ENCODE results near the gene CARM1.
A peak's percentile ranks its signal among the peaks of the same experiment; 100 is the strongest.
"Not testable (repeated sequence)": the region's sequence is repeated elsewhere in the genome, so short reads cannot be mapped to it uniquely, and the experiment has no call there.

CARM1 gene

DNA sequence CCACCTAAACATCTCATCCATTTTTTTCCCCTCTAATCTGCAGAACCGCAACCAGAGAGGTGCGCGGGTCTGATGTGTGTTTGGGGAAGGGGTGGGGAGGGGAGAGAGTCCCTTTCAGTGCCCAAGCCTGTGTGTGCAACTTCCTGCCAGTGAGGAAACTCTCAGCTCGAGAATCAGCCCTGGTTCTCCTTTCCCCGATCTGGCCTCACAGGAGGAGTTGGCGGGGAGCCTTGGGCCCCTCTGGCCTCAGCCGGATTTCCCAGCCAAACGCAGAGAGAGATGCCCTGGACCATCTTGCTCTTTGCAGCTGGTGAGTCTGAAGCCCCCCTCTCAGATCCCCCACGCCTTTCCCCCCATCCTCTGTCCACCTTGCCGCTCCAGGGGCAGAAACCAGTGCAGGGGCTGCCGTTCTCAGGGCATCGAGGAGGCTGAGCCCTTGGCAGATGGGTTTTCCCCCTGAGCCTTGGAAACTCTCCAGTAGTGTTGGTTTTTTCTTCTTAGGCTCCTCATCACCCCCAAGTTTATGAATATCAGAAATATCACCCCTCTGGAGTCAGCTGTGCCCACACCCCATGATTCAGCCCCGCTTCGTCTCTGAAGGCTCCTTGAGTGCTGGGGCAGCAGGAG lies 23.0 kb upstream of the CARM1 start, which contains the start of gene C19orf38:
Gene C19orf38, plus strand, starts transcription at position 186 of the 627 bp plus-strand sequence. Its CDS starts 94 bp downstream, at position 280.
- DNase-seq, result no peak

DNA sequence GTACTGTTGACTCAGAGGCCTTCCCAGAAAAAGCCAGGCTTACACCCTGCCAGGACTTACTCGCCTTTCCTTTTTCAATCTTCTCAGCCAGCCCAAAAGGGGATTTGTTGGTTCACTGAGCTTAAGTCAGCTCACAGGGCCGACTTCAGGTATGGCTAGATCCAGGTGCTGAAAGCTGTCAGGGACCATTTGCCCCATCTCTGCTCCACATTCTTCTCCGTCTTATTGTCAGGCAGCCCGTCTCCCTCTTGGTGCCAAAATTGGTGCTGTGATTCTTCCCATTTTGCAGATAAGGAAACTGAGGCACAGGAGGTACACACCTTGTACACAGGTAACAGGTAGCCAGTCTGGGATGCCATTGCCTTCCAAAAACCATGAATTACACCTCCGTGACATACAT lies 20.7 kb upstream of the CARM1 start:
- no peak for DNase-seq

DNA sequence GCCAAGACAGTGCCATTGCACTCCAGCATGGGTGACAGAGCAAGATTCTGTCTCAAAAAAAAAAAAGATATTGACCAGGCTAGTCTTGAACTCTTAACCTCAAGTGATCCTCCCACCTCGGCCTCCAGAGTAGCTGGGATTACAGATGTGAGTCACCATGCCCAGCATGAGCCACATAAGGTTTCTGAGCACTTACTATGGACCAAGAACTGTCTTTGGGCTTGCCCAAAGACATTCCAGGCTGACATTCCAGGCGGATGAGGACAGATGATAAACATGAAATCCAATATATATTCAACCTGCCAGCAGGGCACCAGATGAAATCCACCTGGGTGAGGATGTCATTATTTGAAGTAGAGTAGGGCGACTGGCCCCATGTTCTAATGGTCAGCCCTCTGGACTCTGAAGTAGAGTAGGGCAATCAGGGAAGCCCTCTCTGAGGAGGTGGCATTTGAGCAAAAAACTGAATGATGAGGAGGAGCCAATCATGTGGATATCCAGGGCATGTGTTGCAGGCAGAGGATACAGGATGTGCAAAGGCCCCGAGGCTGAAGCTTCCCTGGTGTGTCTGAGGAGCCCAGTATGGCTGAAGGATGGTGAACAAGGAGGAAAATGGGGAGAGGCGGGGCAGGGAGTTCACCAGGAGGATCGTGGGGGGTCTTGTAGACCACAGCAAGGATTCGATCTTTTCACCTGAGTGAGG lies 19.1 kb upstream of the CARM1 start:
- no peak for DNase-seq

DNA sequence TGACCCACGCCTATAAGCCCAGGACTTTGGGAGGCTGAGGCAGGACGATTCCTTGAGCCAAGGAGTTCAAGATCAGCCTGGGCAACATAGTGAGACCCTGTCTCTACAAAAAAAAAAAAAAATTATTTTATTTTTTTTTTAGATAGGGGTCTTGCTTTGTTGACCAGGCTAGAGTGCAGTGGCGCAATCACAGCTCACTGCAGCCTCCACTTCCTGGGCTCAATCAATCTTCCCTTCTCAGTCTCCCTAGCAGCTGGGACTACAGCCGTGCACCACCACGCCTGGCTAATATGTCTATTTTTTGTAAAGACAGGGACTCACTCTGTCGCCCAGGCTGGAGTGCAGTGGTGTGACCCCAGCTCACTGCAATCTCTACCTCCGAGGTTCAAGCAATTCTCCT lies 18.4 kb upstream of the CARM1 start:
- no peak for DNase-seq

DNA sequence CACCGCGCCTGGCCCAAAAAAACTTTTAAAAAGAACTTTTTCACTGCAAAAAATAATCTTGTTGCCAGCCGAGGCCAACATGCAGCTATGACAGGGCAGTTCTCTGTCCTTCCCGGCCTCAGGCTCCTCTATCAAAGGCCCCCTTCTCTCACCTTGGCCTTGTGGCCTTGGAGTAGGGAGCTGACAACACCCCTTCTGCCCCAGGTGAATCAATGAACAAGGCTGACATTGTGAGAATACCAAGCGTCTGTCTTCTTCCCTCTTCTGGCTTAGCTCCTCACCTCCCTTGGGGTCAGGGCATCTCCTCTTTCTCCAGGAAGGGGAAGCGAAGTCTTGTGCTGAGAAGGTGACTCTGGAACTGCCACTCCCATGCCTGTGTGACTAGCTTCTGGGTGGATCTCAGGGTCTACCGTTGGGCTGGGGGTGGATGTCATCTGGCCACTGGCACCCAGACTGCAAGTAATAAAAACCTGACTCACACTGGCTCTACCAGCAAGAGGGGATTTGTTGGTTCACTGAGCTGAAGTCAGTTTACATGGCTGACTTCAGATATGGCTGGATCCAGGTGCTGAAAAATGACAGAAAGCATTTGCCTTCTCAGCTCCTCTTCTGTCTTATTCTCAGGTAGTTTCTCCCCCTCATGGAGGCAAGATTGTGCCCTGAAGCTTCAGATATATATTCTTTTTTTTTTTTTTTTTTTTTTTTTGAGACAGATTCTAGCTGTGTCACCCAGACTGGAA lies 16.8 kb upstream of the CARM1 start:
- DNase-seq, result no peak

DNA sequence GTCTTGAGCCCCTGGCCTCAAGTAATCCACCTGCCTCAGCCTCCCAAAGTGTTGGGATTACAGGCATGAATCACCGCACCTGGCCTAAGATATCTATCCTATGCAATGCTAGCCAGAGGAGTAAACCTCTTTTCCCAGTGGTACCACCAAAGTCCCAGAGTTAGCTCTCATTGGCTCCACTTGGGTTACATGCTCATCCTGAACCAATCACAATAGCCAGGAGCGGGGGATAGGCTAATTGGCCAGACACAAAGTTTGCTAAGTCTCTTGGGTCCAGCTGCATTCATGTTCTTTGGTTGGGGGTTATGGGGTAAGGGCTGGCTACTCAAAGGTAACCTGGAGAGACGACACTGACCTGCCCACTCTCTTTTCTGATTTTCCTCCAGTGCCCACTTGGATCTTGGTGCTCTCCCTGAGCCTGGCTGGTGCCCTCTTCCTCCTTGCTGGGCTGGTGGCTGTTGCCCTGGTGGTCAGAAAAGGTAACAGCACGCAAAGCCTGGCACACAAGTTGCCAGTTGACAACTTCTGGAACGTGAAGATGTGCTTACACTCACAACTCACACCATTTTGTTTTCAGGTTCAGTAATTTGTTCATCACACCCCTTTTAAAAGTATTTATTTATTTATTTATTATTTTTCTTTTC lies 15.4 kb upstream of the CARM1 start:
- DNase-seq, result no peak

DNA sequence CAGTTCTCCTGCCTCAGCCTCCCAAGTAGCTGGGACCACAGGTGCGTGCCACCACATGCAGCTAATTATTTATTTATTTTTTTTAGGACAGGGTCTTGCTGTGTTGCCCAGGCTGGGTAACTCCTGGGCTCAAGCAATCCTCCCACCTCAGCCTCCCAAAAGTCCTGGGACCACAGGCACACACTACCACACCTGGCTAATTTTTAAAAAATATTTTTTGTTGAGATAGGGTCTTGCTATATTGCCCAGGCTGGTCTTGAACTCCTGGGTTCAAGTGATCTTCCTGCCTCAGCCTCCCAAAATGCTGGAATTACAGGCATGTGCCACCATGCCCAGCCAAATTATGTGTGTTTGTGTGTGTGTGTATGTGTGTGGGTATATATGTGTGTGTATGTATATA lies 14.5 kb upstream of the CARM1 start:
- DNase-seq, result not testable (repeated sequence)

DNA sequence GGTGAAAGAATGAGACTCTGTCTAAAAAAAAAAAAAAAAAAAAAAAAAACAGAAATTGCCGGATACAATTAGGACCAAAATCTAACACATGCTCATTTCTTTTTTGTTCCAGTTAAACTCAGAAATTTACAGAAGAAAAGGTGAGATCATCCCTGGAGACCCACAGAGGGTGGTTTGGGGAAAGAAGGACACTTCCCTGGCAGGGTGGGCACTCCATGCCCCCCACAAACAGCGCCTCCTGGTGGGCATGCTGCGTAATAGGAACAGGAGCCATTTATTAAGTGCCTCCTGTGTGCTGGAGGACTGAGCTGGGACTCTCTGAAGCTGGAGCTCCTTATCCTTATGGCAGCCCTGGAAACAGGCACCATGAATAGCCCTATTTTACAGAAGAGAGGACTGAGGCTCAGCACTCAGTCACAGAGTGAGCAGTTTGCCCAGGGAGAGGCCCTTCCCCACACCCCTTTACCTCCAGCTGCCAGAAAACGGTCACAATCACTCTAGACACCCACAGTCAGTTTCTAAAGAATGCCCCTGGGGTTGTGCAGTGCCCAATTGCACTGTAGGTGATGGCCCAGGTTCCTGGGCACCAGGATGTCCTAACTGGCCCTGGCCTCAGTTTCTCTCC lies 13.0 kb upstream of the CARM1 start:
- no peak for DNase-seq

DNA sequence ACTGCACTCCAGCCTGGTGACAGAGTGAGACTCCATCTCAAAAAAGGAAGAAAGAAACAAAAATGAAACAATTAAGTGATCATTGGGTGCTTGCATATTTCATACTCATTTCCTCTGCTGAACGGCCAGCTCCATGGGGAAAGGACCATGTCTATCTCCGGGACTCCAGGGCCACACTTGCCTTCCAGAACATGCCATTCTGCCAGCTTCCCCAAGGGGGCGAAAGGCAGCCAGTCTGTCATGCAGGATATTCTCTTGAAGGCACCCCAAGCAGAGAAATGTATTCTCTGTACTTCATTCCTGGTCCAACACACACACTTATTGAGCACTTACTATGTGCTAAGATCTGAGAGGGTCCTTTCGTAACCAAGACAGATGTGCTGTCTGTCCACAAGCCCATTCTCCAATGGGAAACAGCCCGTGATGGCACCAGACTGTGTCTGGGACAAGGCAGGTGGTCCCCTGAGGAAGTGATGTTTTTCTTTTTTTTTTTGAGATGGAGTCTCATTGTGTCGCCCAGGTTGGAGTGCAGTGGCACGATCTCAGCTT lies 10.2 kb upstream of the CARM1 start:
- no peak for DNase-seq

DNA sequence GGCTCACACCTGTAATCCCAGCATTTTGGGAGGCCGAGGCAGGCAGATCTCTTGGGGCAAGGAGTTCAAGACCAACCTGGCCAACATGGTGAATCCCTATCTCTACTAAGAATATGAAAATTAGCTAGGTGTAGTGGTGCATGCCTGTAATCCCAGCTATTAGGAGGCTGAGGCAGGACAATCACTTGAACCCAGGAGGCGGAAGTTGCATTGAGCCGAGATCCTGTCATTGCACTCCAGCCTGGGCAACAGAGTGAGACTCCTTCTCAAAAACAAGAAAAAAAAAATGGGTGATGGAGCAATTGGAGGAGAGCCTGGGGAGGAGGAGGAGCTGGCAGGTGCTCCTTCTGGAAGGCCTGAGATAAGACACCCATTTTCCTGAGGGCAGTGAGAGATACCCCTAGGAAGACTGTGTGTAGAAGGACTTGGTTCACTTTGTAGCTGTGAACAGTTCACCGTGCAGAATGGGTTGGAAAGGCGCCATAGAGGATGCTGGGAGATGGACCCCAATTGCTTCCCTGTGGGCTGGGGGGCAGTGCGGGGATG lies 8.7 kb upstream of the CARM1 start:
- no peak for DNase-seq

DNA sequence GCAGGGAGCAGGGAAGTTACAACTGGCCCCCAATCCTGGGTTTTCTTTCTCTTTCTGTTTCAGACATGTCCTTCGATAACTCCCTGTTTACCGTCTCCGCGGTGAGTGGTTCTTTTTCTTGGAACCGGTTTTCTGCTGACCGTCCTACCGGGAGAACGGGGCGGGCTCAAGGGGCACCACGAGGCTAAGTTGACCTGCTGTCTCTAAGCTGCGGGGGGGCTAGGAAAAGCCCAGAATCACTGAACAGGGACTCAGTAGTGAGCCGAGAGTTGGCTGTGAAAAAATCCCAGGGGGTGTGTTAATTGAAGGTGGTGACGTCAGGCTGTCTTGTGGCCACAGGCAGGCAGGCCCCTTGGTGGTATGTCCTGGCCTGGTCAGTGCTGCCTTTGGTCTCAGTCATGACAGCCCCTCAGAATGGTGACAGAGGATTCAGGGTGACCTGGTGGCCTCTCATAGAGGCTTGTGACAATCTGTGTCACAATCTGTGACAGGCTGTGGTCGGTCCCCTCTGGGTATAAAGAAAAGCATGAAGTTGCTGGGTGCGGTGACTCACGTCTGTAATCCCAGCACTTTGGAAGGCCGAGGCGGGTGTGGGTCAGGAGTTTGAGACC lies 8.1 kb upstream of the CARM1 start:
- DNase-seq, result no peak

DNA sequence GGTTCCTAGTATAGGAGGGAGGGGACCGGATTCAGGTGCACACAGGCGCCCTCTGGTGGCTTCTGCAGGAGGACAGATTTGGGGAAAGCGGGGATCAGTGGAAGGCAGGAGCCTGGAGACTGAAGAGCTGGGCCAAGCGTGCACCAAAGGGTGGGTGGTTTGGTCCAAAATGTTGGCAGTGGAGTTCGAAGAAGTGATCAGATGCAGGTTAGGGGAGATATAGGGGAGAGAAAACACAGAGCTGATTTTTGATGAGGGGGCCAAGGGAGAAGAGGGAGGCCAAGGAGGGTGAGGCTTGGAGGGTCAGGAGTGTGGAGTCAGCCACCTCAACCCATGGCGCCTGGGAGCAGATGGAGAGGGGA lies 6.8 kb upstream of the CARM1 start:
- peak; percentile 17 for DNase-seq

DNA sequence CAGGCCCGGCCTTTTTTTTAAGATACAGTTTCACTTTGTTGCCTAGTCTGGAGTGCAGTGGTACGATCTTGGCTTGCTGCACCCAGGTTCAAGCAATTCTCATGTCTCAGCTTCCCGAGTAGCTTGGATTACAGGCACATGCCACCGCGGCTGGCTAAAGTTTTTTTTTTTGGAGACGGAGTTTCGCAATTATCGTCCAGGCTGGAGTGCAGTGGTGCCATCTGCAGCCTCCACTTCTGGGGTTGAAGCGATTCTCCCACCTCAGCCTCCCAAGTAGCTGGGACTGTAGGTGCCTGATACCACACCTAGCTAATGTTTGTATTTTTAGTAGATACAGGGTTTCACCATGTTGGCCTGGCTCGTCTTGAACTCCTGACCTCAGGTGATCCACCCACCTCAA lies 4.9 kb upstream of the CARM1 start:
- DNase-seq, result no peak

DNA sequence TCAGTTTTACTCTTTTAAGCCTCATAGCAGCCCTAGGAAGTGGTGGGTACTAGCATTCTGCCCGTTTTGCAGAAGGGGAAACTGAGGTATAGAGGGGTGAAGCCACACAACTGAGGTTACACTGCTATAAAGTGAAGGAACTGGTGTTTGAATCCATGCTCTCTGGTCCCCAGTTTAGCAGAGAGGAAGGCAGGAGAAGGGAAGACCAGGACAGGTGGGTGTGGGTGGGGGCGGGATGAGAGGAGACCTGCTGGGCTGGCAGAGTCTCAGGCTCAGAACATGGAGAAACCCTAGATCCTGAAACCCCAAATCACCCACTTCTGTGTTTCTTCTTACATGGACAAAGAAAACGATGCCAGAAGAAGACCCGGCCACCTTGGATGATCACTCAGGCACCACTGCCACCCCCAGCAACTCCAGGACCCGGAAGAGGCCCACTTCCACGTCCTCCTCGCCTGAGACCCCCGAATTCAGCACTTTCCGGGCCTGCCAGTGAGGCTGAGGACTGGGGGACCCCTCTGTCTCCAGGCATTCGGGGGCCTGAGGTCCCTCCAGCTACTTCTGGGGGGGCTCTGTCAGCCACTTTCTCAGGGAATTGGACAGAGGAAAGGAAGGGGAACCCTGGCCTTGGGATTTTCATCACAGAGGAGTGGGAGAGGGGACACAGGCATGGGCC lies 2.3 kb upstream of the CARM1 start:
- DNase-seq, result no peak

DNA sequence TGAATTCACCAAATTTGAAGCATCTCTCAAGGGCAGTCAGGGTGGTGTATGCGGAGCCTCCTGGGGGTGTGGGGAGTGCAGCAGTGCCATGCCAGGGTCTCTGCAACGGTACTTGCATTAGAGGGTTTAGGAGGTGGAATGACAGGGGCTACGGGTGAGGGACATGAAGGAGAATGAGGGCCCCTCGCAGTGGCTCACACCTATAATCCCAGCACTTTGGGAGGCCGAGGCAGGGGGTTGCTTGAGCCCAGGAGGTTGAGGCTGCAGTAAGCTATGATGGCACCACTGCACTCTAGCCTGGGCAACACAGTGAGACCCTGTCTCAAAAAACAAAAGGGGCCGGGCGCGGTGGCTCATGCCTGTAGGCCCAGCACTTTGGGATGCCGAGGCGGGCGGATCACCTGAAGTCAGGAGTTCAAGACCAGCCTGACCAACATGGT lies 1.5 kb upstream of the CARM1 start:
- not testable (repeated sequence) for DNase-seq

DNA sequence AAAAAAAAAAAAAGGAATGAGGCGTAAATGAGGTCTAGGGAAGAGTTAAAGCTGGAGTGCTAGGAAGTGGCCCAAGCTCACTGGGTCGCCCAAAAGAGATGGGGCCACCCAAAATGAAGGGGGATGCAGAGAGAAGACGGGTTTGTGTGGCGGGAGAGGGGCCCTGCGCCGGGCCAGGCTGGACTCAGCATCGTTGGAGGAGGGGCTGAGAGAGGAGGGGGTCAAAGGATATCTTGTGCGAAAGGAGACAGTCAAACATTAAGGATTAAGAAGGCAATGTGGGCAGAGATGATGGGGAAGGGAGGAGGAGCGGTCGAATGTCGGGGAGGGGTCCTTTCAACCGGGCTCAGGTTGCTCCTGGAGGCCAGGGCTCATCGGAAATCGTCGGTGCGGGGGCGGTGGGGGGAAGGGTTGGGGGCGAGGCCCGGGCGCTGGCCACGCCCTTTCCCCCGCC lies 825 bp upstream of the CARM1 start:
- no peak for DNase-seq

DNA sequence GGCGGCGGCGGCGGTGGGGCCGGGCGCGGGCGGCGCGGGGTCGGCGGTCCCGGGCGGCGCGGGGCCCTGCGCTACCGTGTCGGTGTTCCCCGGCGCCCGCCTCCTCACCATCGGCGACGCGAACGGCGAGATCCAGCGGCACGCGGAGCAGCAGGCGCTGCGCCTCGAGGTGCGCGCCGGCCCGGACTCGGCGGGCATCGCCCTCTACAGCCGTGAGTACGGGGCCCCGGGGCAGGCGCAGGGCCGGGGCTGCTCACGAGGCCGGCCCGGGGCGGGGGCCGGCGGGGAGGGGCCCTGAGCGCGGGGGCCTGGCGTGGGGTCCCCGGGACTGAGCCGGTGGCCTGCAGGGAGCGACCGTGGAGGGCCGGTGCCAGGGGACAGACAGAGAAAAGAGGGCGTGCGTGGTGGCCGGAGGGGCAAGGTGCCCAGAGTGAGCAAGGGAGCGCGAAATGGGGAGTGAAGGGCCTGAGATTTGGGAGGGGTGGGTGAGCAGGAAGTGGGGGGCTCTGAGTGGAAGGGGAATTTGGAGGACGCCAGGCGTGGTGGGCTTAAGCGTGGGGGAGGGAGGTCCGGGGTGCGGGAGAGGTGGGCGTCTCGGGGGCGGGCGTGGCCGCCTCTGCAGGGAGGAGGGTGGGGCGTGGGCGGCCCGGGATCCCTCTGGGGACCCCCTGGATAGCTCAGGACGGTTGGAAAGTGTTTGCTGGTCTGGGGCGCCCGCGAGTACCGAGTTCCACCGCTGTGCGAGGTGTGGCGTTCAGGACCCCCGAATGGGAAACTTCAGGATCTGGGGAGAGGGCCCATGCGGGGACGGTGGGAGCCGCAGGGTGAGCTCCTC lies 575 bp downstream of the CARM1 start:
- no peak for DNase-seq

DNA sequence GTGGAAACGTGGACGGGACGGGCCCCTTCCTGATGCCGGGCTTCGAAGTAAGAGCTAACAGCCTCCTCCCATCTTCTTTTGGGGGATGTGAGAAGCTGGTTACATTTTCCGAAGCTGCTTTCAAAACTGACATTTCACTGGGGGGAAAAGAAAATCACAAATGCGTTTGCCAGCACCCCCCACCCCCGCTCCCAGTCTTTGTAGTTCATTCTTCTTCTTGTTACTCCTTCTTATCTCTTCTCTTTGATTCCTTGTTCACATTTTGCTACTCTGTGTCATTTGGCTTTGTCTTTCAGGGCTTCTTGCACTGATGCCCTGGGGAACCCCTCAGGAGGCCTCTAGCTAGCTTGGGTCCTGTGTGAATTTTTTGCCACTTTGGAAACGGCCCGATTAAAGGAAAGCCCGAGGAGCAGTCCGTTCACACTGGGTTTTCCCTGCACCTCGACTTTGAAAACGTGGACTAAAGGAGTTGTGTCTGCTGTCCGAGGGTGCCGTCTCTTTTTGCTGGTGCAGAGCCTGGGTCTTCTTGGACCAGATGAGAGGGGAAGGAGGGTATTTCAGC lies 1.3 kb downstream of the CARM1 start:
- no peak for DNase-seq

DNA sequence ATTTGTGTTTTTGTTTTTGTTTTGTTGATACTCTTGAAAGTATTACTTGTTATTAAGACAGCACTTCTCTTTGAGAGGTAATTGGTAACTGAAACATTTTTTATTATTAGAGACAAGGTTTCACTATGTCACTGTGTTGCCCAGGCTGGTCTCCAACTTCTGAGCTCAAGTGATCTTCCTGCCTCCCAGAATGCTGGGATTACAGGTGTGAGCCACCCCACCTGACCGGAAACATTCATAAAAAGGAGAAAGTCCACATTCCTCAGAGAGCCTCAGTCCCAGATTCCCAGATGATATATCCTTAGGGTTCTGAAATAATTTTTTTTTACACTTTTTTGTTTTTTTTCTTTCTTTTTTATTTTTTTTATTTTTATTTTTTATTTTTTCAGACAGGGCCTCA lies 2.7 kb downstream of the CARM1 start:
- DNase-seq, result no peak
